ENCODE data around the gene ARPC5L. TPM values are rescaled to one million over a fixed set of nuclear protein-coding genes. Genes with fewer than 3 reads are reported as not detected.
"Not testable (repeated sequence)": the region's sequence is repeated elsewhere in the genome, so short reads cannot be mapped to it uniquely, and the experiment has no call there.

ARPC5L gene
- total and polyA plus RNA-seq, 4 donors, result 22.7 to 29.8 (median 25.9) TPM

- H3K4me1 ChIP-seq (ENCODE audit: control insufficient read depth in 1 of 2, insufficient read depth in 2 of 2, low read length in 2 of 2); intact Hi-C loops (cut with DNase I); H3K36me3 ChIP-seq (ENCODE audit: control insufficient read depth in 1 of 2, insufficient read depth in 2 of 2, low read length in 1 of 2); DNase-seq; H3K27me3 ChIP-seq (ENCODE audit: control insufficient read depth in 1 of 2, insufficient read depth in 2 of 2, low read length in 1 of 2); ATAC-seq (ENCODE audit: low FRiP score); H3K9me3 ChIP-seq (ENCODE audit: control insufficient read depth, low read length); H3K27ac ChIP-seq (ENCODE audit: low read depth in 1 of 2, low read length in 2 of 2); H3K4me3 ChIP-seq (ENCODE audit: low read length in 2 of 2): not testable (repeated sequence)
- 42% methylated on average over 25 to 48 of the region's 52 CpGs for WGBS, 2 donors
Measured at GRCh38 chr9:124838567-124839275, 23.2 kb upstream of the ARPC5L start.

DNA sequence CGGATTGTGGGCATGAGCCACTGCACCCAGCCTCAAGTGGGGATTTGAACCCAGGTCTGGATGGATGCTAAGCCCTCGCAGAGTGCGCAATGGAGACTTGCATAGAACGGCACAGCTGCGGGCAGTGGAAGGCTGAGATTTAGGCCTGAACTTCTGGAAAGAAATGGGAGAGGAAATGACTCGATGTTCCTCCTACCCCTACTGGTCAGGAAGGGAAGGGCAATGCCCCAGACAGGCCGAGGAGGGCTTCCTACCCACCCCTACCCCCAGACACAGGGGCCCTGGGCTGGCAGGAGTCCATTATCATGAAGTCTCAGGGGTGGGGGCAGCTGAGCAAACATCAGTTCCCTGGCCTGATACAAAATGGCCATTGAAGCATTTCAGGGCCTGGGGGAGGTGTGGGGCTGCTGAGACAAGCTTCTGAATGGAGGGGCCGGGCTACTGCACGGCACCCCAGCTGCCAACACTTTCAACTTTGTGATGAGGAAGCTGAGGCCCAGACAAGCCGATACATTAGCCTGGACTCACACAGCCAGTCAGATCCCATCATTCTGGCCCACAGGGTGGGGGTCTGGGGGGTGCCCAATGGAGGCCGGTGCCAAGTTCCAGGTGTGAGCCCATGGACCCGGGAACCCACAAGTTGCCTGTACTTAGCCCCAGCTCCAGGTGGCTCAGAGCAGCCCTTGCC lies 22.2 kb upstream of the ARPC5L start:
- H3K27ac ChIP-seq (ENCODE audit: low read depth in 1 of 2, low read length in 2 of 2), result no peak overlapping the region
- 78 to 81% methylated on average over 12 of the region's 12 CpGs for WGBS, 2 donors
- H3K4me3 ChIP-seq (ENCODE audit: low read length in 2 of 2), result no peak overlapping the region
- no peaks in the 10 kb centered on the region for H3K36me3 ChIP-seq (ENCODE audit: control insufficient read depth in 1 of 2, insufficient read depth in 2 of 2, low read length in 1 of 2)
- intact Hi-C loops (cut with DNase I), result no loop called here
- H3K4me1 ChIP-seq (ENCODE audit: control insufficient read depth in 1 of 2, insufficient read depth in 2 of 2, low read length in 2 of 2), result no peaks in the 10 kb centered on the region
- no peak for DNase-seq
- no peak for ATAC-seq (ENCODE audit: low FRiP score)
- no peaks in the 10 kb centered on the region for H3K27me3 ChIP-seq (ENCODE audit: control insufficient read depth in 1 of 2, insufficient read depth in 2 of 2, low read length in 1 of 2)
- no peaks in the 10 kb centered on the region for H3K9me3 ChIP-seq (ENCODE audit: control insufficient read depth, low read length)

- 74 to 78% methylated on average over 18 of the region's 18 CpGs for WGBS, 2 donors
- DNase-seq, result no peak
- no peaks in the 10 kb centered on the region for H3K27me3 ChIP-seq (ENCODE audit: control insufficient read depth in 1 of 2, insufficient read depth in 2 of 2, low read length in 1 of 2)
- no peak overlapping the region for H3K4me3 ChIP-seq (ENCODE audit: low read length in 2 of 2)
- H3K36me3 ChIP-seq (ENCODE audit: control insufficient read depth in 1 of 2, insufficient read depth in 2 of 2, low read length in 1 of 2), result no peaks in the 10 kb centered on the region
- intact Hi-C loops (cut with DNase I), result no loop called here
- no peak overlapping the region for H3K27ac ChIP-seq (ENCODE audit: low read depth in 1 of 2, low read length in 2 of 2)
- ATAC-seq (ENCODE audit: low FRiP score), result no peak
- no peaks in the 10 kb centered on the region for H3K9me3 ChIP-seq (ENCODE audit: control insufficient read depth, low read length)
- H3K4me1 ChIP-seq (ENCODE audit: control insufficient read depth in 1 of 2, insufficient read depth in 2 of 2, low read length in 2 of 2), result no peaks in the 10 kb centered on the region
Measured at GRCh38 chr9:124840300-124840833, 21.6 kb upstream of the ARPC5L start.

GRCh38 chr9:124841075-124841821 lies 20.7 kb upstream of the ARPC5L start:
- DNase-seq (no peak), ATAC-seq (ENCODE audit: low FRiP score) (no peak)
- intact Hi-C loops (cut with DNase I), result no loop called here
- Histone ChIP-seq H3K4me3 (ENCODE audit: low read length in 2 of 2) (no peak overlapping the region), H3K36me3 (ENCODE audit: control insufficient read depth in 1 of 2, insufficient read depth in 2 of 2, low read length in 1 of 2) (no peaks in the 10 kb centered on the region), H3K27ac (ENCODE audit: low read depth in 1 of 2, low read length in 2 of 2) (no peak overlapping the region), H3K4me1 (ENCODE audit: control insufficient read depth in 1 of 2, insufficient read depth in 2 of 2, low read length in 2 of 2) (no peaks in the 10 kb centered on the region), H3K27me3 (ENCODE audit: control insufficient read depth in 1 of 2, insufficient read depth in 2 of 2, low read length in 1 of 2) (no peaks in the 10 kb centered on the region), H3K9me3 (ENCODE audit: control insufficient read depth, low read length) (no peaks in the 10 kb centered on the region)
- WGBS, 2 donors, result 87 to 89% methylated on average over 11 to 14 of the region's 14 CpGs

DNA sequence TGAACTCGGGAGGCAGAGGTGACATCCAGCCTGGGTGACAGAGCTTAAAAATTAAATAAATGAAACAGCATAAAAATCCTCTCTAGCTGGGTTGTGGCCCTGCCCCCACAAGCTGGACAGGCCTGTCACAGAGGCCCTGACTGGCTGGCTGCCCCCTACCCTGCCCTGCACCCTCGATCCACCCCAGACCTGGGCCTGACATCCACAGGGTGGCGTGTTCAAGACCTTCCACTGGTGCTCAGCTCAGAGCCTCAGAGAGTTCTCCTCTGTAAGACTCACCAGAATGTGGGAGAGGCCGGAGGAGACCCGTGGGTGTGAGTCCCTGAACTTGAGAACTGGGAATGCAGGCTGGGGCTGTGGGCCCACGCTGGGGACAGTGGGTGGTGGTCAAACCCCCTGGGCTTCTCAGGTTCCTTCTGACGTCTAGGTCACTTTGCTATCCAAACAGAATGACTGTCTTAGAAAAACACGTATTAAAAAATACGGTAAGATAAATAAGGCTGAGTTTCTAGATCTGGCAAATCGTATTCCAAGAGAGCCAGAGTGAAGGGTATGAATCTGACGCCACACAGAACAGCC lies 18.4 kb upstream of the ARPC5L start:
- no peaks in the 10 kb centered on the region for H3K27me3 ChIP-seq (ENCODE audit: control insufficient read depth in 1 of 2, insufficient read depth in 2 of 2, low read length in 1 of 2)
- H3K9me3 ChIP-seq (ENCODE audit: control insufficient read depth, low read length), result no peaks in the 10 kb centered on the region
- no peaks in the 10 kb centered on the region for H3K36me3 ChIP-seq (ENCODE audit: control insufficient read depth in 1 of 2, insufficient read depth in 2 of 2, low read length in 1 of 2)
- intact Hi-C loops (cut with DNase I), result no loop called here
- no peak overlapping the region for H3K4me3 ChIP-seq (ENCODE audit: low read length in 2 of 2)
- H3K27ac ChIP-seq (ENCODE audit: low read depth in 1 of 2, low read length in 2 of 2), result no peak overlapping the region
- WGBS, 2 donors, result 61 to 67% methylated on average over 11 of the region's 11 CpGs
- H3K4me1 ChIP-seq (ENCODE audit: control insufficient read depth in 1 of 2, insufficient read depth in 2 of 2, low read length in 2 of 2), result no peaks in the 10 kb centered on the region
- DNase-seq (no peak), ATAC-seq (ENCODE audit: low FRiP score) (no peak)

DNA sequence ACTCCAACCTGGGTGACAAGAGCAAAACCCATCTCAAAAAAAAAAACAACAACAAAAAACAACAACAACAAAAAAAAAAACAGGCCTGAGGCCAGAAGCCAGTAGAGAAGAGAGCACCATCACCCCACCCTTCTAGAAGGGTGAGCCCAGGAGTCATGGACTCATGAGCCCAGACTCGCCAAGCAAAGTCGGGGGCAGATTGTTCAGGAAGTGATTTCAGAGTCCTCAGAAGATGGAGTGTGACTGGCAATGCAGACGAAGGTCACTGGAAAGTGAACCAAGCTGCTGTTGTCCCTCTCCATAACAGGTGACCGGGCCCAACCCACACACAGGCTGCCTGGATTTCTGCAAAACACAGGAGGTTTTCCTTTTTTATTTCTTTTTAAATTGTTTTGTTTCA lies 17.6 kb upstream of the ARPC5L start:
- no peaks in the 10 kb centered on the region for H3K27me3 ChIP-seq (ENCODE audit: control insufficient read depth in 1 of 2, insufficient read depth in 2 of 2, low read length in 1 of 2)
- no peaks in the 10 kb centered on the region for H3K9me3 ChIP-seq (ENCODE audit: control insufficient read depth, low read length)
- H3K27ac ChIP-seq (ENCODE audit: low read depth in 1 of 2, low read length in 2 of 2), result no peak overlapping the region
- ATAC-seq (ENCODE audit: low FRiP score), result no peak
- no peaks in the 10 kb centered on the region for H3K36me3 ChIP-seq (ENCODE audit: control insufficient read depth in 1 of 2, insufficient read depth in 2 of 2, low read length in 1 of 2)
- WGBS, 2 donors, result 80 to 88% methylated on average over 4 of the region's 4 CpGs
- intact Hi-C loops (cut with DNase I), result no loop called here
- no peak overlapping the region for H3K4me3 ChIP-seq (ENCODE audit: low read length in 2 of 2)
- no peaks in the 10 kb centered on the region for H3K4me1 ChIP-seq (ENCODE audit: control insufficient read depth in 1 of 2, insufficient read depth in 2 of 2, low read length in 2 of 2)
- no peak for DNase-seq

GRCh38 chr9:124846467-124846866 lies 15.5 kb upstream of the ARPC5L start:
- ATAC-seq (ENCODE audit: low FRiP score); H3K4me3 ChIP-seq (ENCODE audit: low read length in 2 of 2); H3K9me3 ChIP-seq (ENCODE audit: control insufficient read depth, low read length); intact Hi-C loops (cut with DNase I); H3K27ac ChIP-seq (ENCODE audit: low read depth in 1 of 2, low read length in 2 of 2); H3K4me1 ChIP-seq (ENCODE audit: control insufficient read depth in 1 of 2, insufficient read depth in 2 of 2, low read length in 2 of 2); H3K27me3 ChIP-seq (ENCODE audit: control insufficient read depth in 1 of 2, insufficient read depth in 2 of 2, low read length in 1 of 2); DNase-seq; H3K36me3 ChIP-seq (ENCODE audit: control insufficient read depth in 1 of 2, insufficient read depth in 2 of 2, low read length in 1 of 2): not testable (repeated sequence)
- WGBS, 2 donors, result 90 to 92% methylated on average over 9 of the region's 9 CpGs

DNA sequence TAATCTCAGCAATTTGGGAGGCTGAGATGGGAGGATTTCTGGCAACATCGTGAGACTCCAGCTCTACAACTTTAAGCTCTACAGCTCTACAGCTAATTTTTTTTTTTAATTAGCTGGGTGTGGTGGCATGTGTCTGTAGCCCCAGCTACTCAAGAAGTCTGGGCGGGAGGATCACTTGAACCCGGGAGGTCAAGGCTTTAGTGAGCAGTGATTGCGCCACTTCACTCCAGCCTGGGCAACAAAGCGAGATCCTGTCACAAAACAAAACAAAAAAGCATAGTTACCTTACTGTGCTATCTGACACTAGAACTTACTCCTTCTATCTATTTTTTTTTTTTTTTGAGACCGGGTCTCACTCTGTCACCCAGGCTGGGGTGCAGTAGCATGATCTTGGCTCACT lies 15.0 kb upstream of the ARPC5L start:
- 93 to 95% methylated on average over 6 of the region's 6 CpGs for WGBS, 2 donors
- ATAC-seq (ENCODE audit: low FRiP score), result no peak
- intact Hi-C loops (cut with DNase I), result no loop called here

More for the DNA sequence above, 15.0 kb upstream of the ARPC5L start:
- Histone ChIP-seq H3K4me1 (ENCODE audit: control insufficient read depth in 1 of 2, insufficient read depth in 2 of 2, low read length in 2 of 2) (no peaks in the 10 kb centered on the region), H3K9me3 (ENCODE audit: control insufficient read depth, low read length) (no peaks in the 10 kb centered on the region), H3K4me3 (ENCODE audit: low read length in 2 of 2) (no peak overlapping the region), H3K27ac (ENCODE audit: low read depth in 1 of 2, low read length in 2 of 2) (no peak overlapping the region), H3K36me3 (ENCODE audit: control insufficient read depth in 1 of 2, insufficient read depth in 2 of 2, low read length in 1 of 2) (no peaks in the 10 kb centered on the region), H3K27me3 (ENCODE audit: control insufficient read depth in 1 of 2, insufficient read depth in 2 of 2, low read length in 1 of 2) (no peaks in the 10 kb centered on the region)
- DNase-seq, result no peak
